GM12878 (cell line): ENCODE results near the gene CRB3. TPM values are rescaled to one million over a fixed set of nuclear protein-coding genes. Genes with fewer than 3 reads are reported as not detected.

Source experiments
- ATAC-seq: fragments of 200-7000 bp; cut with Tn5 transposase; 3 replicates; pipeline ENCODE4 v1.9.1; 2020; ENCODE audit warnings: mild to moderate bottlenecking, moderate library complexity
- BruUV-seq: library from RNA; stranded (reverse); fragments of 400-500 nt; replicated peaks from 2 replicates; lab custom pipeline; 2021; lab: Mats Ljungman, UMichigan
- CTCF ChIA-PET: fragments of 300-600 bp; sonication (Branson Sonifier 250); formaldehyde crosslinking; extraction: SDS; loops from one replicate; lab custom pipeline; 2021; ENCODE audit warnings: inconsistent platforms; lab: Yijun Ruan, JAX
- POLR2A ChIA-PET: fragments of 350-600 bp; formaldehyde crosslinking; extraction: SDS; loops from one replicate; lab custom pipeline; 2021; ENCODE audit warnings: inconsistent platforms; lab: Charles Lee
- RAD21 ChIA-PET: fragments of 300-600 bp; sonication (Branson Sonifier 250); formaldehyde crosslinking; loops from one replicate; lab custom pipeline; 2023; ENCODE audit warnings: antibody characterized with exemption; ENCODE audit not compliant: unreplicated experiment; lab: Charles Lee
- SMC1A ChIA-PET: fragments of 300-600 bp; sonication (Branson Sonifier 250); formaldehyde crosslinking; loops from one replicate; lab custom pipeline; 2023; ENCODE audit not compliant: unreplicated experiment, uncharacterized antibody; lab: Charles Lee
- DNase-seq: peaks from one replicate; pipeline ENCODE4 v3.0.0-alpha.2; 2011; ENCODE audit warnings: low read depth, low spot score
- FAIRE-seq: peaks from 3 replicates; lab custom pipeline; 2011; peaks lifted over from hg19 to GRCh38; lab: Jason Lieb, UNC
- H2AFZ ChIP-seq: 2 replicates; pipeline ENCODE4 v1.6.0; 2011; ENCODE audit warnings: low read depth, low read length, control low read depth; ENCODE audit not compliant: control insufficient read depth
- H3K27ac ChIP-seq: 2 replicates; pipeline ENCODE4 v1.5.1; 2011; ENCODE audit warnings: control low read depth; ENCODE audit not compliant: control insufficient read depth, insufficient read depth
- H3K27me3 ChIP-seq, 2 experiments: replicated peaks in 1 of 2; 2 replicates each; pipeline versions ENCODE4 v1.6.0 to v1.6.1; 2011; ENCODE audit warnings: low read length in 1 of 2; ENCODE audit not compliant: control insufficient read depth in 2 of 2, insufficient read depth in 2 of 2
- H3K36me3 ChIP-seq, 2 experiments: 2 replicates each; pipeline ENCODE4 v1.5.1; 2011; ENCODE audit warnings: low read length in 1 of 2; ENCODE audit not compliant: control insufficient read depth in 2 of 2, insufficient read depth in 2 of 2
- H3K4me1 ChIP-seq: 2 replicates; pipeline ENCODE4 v1.6.1; 2011; ENCODE audit warnings: mild to moderate bottlenecking, low read length, moderate library complexity, mixed read lengths; ENCODE audit not compliant: control insufficient read depth, insufficient read depth
- H3K4me2 ChIP-seq: 2 replicates; pipeline ENCODE4 v1.6.0; 2011; ENCODE audit warnings: control low read depth; ENCODE audit not compliant: control insufficient read depth, insufficient read depth
- H3K4me3 ChIP-seq: fragments of 200-600 bp; sonication (generic); 2 replicates; pipeline ENCODE4 v1.5.1; 2016
- H3K79me2 ChIP-seq: 2 replicates; pipeline ENCODE4 v1.6.0; 2011; ENCODE audit warnings: low read length; ENCODE audit not compliant: control insufficient read depth, insufficient read depth
- H3K9ac ChIP-seq: 2 replicates; pipeline ENCODE4 v1.8.0; 2011; ENCODE audit warnings: low read length, control low read depth, mixed read lengths; ENCODE audit not compliant: control insufficient read depth, insufficient read depth
- H3K9me3 ChIP-seq: replicated peaks from 3 replicates; pipeline ENCODE4 v1.5.1; 2011; ENCODE audit warnings: mild to moderate bottlenecking, low read length; ENCODE audit not compliant: control insufficient read depth, insufficient read depth
- H4K20me1 ChIP-seq: 2 replicates; pipeline ENCODE4 v1.6.0; 2011; ENCODE audit not compliant: control insufficient read depth, insufficient read depth
- BMI1 ChIP-seq: fragments of 450-650 bp; IDR thresholded peaks from 2 replicates; pipeline ENCODE4 v1.6.1; 2016; ENCODE audit warnings: mild to moderate bottlenecking, moderate library complexity, borderline replicate concordance
- BRCA1 ChIP-seq: IDR thresholded peaks from 2 replicates; pipeline ENCODE4 v1.6.1; 2011; ENCODE audit warnings: low read depth, low read length, improper control_type of control experiment
- CEBPZ ChIP-seq: fragments of 150-350 bp; IDR thresholded peaks from 2 replicates; pipeline ENCODE4 v1.6.1; 2016; ENCODE audit warnings: low read depth, low read length
- ELK1 ChIP-seq: IDR thresholded peaks from 2 replicates; pipeline ENCODE4 v1.6.1; 2012; ENCODE audit warnings: low read depth, low read length, improper control_type of control experiment
- MLLT1 ChIP-seq: fragments of 450-650 bp; IDR thresholded peaks from 2 replicates; pipeline ENCODE4 v1.6.1; 2016; ENCODE audit warnings: mild to moderate bottlenecking
- MTA3 ChIP-seq: IDR thresholded peaks from 2 replicates; pipeline ENCODE4 v1.6.1; 2012; ENCODE audit warnings: low read length, inconsistent platforms, borderline replicate concordance
- NR2C1 ChIP-seq: fragments of 450-650 bp; IDR thresholded peaks from 2 replicates; pipeline ENCODE4 v1.6.1; 2017; ENCODE audit warnings: antibody characterized with exemption, mild to moderate bottlenecking, moderate library complexity
- SREBF2 ChIP-seq: IDR thresholded peaks from 2 replicates; pipeline ENCODE4 v1.6.1; 2012; ENCODE audit warnings: mild to moderate bottlenecking, low read length
- SRF ChIP-seq, 2 experiments: IDR thresholded peaks; 2 replicates each; pipeline ENCODE4 v1.6.1; 2011; ENCODE audit warnings: low read depth in 2 of 2, low read length in 2 of 2, mild to moderate bottlenecking in 1 of 2, moderate library complexity in 1 of 2
- TBL1XR1 ChIP-seq: IDR thresholded peaks from 2 replicates; pipeline ENCODE4 v1.6.1; 2012; ENCODE audit warnings: low read depth, low read length, improper control_type of control experiment
- WRNIP1 ChIP-seq: IDR thresholded peaks from 2 replicates; pipeline ENCODE4 v1.6.1; 2011; ENCODE audit warnings: low read depth, low read length, improper control_type of control experiment, borderline replicate concordance
- ZBTB4 ChIP-seq: fragments of 450-650 bp; formaldehyde crosslinking; IDR thresholded peaks from 2 replicates; pipeline ENCODE4 v1.4.0; 2022; ENCODE audit warnings: mild to moderate bottlenecking, moderate library complexity
- ZNF622 ChIP-seq: fragments of 450-650 bp; IDR thresholded peaks from 2 replicates; pipeline ENCODE4 v1.6.1; 2017; ENCODE audit warnings: mild to moderate bottlenecking, inconsistent platforms
- WGBS: methylation state at CpG from one replicate; pipeline ENCODE4 v1.1.6; 2016; ENCODE audit warnings: low lambda C conversion rate; ENCODE audit not compliant: insufficient replicate concordance, insufficient coverage; ENCODE audit errors: missing lambda C conversion rate; 5-methylcytosine and 5-hydroxymethylcytosine counted together
- in situ Hi-C: fragments of 300-500 bp; cut with MboI; formaldehyde crosslinking; loops from 9 replicates; pipeline ENCODE4 v1.14.3; 2018; ENCODE audit warnings: mixed read lengths
- intact Hi-C: fragments of 100-400 bp; cut with micrococcal nuclease; formaldehyde crosslinking; loops from one replicate; pipeline ENCODE4 v1.14.2; 2022; ENCODE audit not compliant: unreplicated experiment
- polyA plus RNA-seq, 11 experiments: library from polyadenylated mRNA; depleted of rRNA in 4 of 11; unstranded in 6 of 11; stranded (reverse) in 5 of 11; fragments of >200 nt; fragmentation: Nextera tagmentation in 4 of 11; fragmentation: Illumina TruSeq in 1 of 11; extraction: Ambion mirVana in 4 of 11; extraction: Trizol in 1 of 11; gene quantifications; 1 replicate in 1 of 11; 2 replicates in 10 of 11; pipeline versions ENCODE4 v1.2.1 to v1.2.3, GENCODE V29; 2011 to 2016; ENCODE audit warnings: inconsistent platforms in 2 of 11, missing spikeins in 2 of 11, low read depth in 1 of 11
- total RNA-seq, 4 experiments: library from RNA; depleted of rRNA in 3 of 4; stranded (reverse); fragments of >200 nt in 3 of 4; fragmentation: Illumina TruSeq in 1 of 4; extraction: Trizol in 1 of 4; gene quantifications; 2 replicates each; pipeline versions ENCODE4 v1.2.1 to v1.2.3, GENCODE V29; 2013 to 2021

The CRB3 gene
- total and polyA plus RNA-seq, 10 of the 15 experiments (the other 5 are each of a cell fraction or from before 2014, with no cell fraction given), result 0.11 to 1.9 (median 0.98) TPM; not detected in 1

GRCh38 chr19:6424195-6424938 lies 39.7 kb upstream of the CRB3 start, which contains the start of gene KHSRP:
Gene KHSRP (minus strand): TSS chr19:6424811. CDS start chr19:6424701, 110 bp downstream.
- WGBS, result under 1% methylated on average over 38 of the region's 114 CpGs
- CTCF ChIA-PET, result interaction anchor here (0.8 to 2.2 kb wide), 8 partner anchors 11 to 439 kb away, joined by 3 to 8 read pairs (median 4); partner anchors contain the start of genes ALKBH7 and DENND1C
- no peak for FAIRE-seq
- peaks cover 12 to 23% of the 10 kb centered on the region in 2 experiments for H3K36me3 ChIP-seq
- H3K4me1 ChIP-seq, result peaks cover 5% of the 10 kb centered on the region
- POLR2A ChIA-PET, result interaction anchor here (0.6 to 1.8 kb wide), 19 partner anchors 17 to 1013 kb away, joined by 3 to 13 read pairs (median 3); partner anchors contain the start of genes ALKBH7, CLPP, DENND1C and NDUFA11
- intact Hi-C loops (no loop called here), in situ Hi-C loops (no loop called here)
- no peak for ATAC-seq
- peak within 1 kb of the TSS; percentile 72 for H2AFZ ChIP-seq
- no TSS peak for BruUV-seq
- H3K27me3 ChIP-seq, result no peaks in the 10 kb centered on the region
- peak within 1 kb of the TSS; percentile 93 for H3K4me3 ChIP-seq
- peak within 1 kb of the TSS; percentile 85 for H3K9ac ChIP-seq
- H3K9me3 ChIP-seq, result no peaks in the 10 kb centered on the region; the same call in 2 of the 3 replicates
- H3K27ac ChIP-seq, result peak within 1 kb of the TSS; percentile 73
- H3K4me2 ChIP-seq, result peak within 1 kb of the TSS; percentile 73
- peaks cover 46% of the 10 kb centered on the region for H3K79me2 ChIP-seq
- SMC1A ChIA-PET, result interaction anchor here (0.6 to 1.6 kb wide), 3 partner anchors 11 to 81 kb away, joined by 3 to 5 read pairs (median 3); no protein-coding TSS in a partner anchor
- no peak for DNase-seq
- H4K20me1 ChIP-seq, result peaks cover 24% of the 10 kb centered on the region
- RAD21 ChIA-PET, result interaction anchor here (0.6 to 1.7 kb wide), 10 partner anchors 12 to 445 kb away, joined by 3 to 9 read pairs (median 4); partner anchors contain the start of gene ALKBH7
- 0 out of 2 replicates have a peak, but pooled peaks have one; percentile 34 for TF ChIP-seq NR2C1
- TF ChIP-seq ELK1, result no peak
- TF ChIP-seq CEBPZ, result no peak
- no peak for TF ChIP-seq ZNF622
- no peak for TF ChIP-seq MTA3
- no peak for TF ChIP-seq BRCA1
- no peak for TF ChIP-seq TBL1XR1
- no peak for TF ChIP-seq MLLT1
- no peak for TF ChIP-seq WRNIP1
- TF ChIP-seq BMI1, result no peak
- no peak for TF ChIP-seq SREBF2
- no peak for TF ChIP-seq SRF (IDR thresholded peaks at IDR 0.05; ENCODE audit: low read depth in 2 of 2, low read length in 2 of 2)
- no peak for TF ChIP-seq ZBTB4 (CRISPR knock-in tag)
